Vagina (tissue), 2 donors: ENCODE data around the gene MED8. TPM values are rescaled to one million over a fixed set of nuclear protein-coding genes. Genes with fewer than 3 reads are reported as not detected.

Experiments
- DNase-seq, 2 donors: peaks; one replicate each; pipeline ENCODE4 v3.0.0-alpha.2; 2017; ENCODE audit errors: extremely low spot score in 2 of 2
- H3K27ac ChIP-seq: fragments of 200-600 bp; sonication (generic); one replicate; pipeline ENCODE4 v1.5.1; 2019
- H3K27me3 ChIP-seq: fragments of 200-600 bp; sonication (generic); one replicate; pipeline ENCODE4 v1.5.1; 2019
- H3K36me3 ChIP-seq, 2 donors: fragments of 200-600 bp; sonication (generic); one replicate each; pipeline ENCODE4 v1.5.1; 2017 to 2019
- H3K4me1 ChIP-seq: fragments of 200-600 bp; sonication (generic); one replicate; pipeline ENCODE4 v1.5.1; 2019
- H3K4me3 ChIP-seq, 2 donors: fragments of 200-600 bp; sonication (generic); 1 replicate in 1 of 2; 2 replicates in 1 of 2; pipeline ENCODE4 v1.5.1; 2016 to 2019
- H3K9me3 ChIP-seq: fragments of 200-600 bp; sonication (generic); one replicate; pipeline ENCODE4 v1.5.1; 2019
- CTCF ChIP-seq, 3 experiments: fragments of 450-650 bp in 2 of 3; fragments of 200-600 bp in 1 of 3; sonication (generic) in 1 of 3; IDR thresholded peaks; one replicate each; pipeline ENCODE4 v1.5.1; 2017 to 2019; ENCODE audit warnings: antibody characterized with exemption in 3 of 3, mild to moderate bottlenecking in 2 of 3, moderate library complexity in 2 of 3
- POLR2A ChIP-seq, 2 donors: fragments of 450-650 bp; IDR thresholded peaks; one replicate each; pipeline ENCODE4 v1.6.1; 2017; ENCODE audit warnings: antibody characterized with exemption in 2 of 2, mild to moderate bottlenecking in 2 of 2, moderate library complexity in 2 of 2
- POLR2AphosphoS5 ChIP-seq, 2 donors: sonication (generic); formaldehyde crosslinking; IDR thresholded peaks; one replicate each; pipeline ENCODE4 v1.9.0; 2017; ENCODE audit warnings: antibody characterized with exemption in 2 of 2, mild to moderate bottlenecking in 2 of 2, low read depth in 1 of 2; ENCODE audit not compliant: insufficient read depth in 1 of 2
- intact Hi-C: fragments of 100-400 bp; cut with DNase I; formaldehyde crosslinking; loops from one replicate; pipeline ENCODE4 v1.15.1; 2023
- total RNA-seq: library from RNA; depleted of rRNA; stranded (reverse); fragments of >200 nt; gene quantifications from one replicate; pipeline ENCODE4 v1.2.3, GENCODE V29; 2016

Gene MED8
- total RNA-seq, 1 donor from 2014 or later: 33.6 TPM

DNA sequence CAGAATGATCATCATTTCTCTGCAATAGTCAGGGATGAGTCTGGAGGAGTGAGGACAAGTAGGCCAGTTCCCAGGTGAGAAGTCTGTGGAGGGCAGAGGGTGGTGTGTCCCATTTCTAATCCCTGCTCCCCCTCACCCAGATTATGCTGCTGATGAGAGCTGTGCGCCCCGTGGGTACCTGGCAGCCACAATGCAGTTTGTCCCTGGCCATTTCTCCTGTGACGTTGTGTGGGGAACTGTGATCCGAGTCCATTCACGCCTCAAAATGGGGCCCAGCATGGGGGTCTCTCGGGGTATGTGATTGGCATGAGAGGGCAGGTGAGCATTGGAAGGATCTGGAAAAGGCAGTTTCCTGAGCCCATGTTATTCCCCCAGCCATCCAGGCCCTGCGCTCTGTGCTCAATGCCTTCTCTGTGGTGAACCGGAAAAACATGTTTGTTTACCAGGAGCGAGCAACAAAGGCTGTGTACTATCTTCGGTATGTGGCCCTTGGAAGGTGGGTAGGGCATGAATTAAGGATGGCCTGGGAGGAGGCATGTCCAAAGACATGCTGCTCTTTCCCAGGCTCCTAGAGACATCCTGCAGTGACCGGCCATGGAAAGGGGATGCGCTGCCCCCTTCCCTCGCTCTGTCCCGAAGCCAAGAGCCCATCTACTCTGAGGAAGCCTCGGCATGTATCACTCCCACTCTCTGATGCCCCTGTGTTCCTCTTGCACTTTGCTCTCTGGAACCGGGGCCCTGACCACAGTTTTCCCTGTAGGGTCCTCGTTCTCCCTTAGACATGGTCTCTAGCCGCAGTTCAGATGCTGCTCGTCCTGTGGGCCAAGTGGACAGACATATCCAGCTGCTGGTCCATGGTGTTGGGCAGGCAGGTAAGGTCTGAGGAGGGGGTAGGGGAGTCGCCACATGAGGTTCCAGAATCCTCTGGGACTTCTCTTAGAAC is 47.7 kb upstream of the MED8 start:
- H3K4me1 ChIP-seq: peaks cover 8% of the 10 kb centered on the region
- H3K27me3 ChIP-seq: no peaks in the 10 kb centered on the region
- DNase-seq: no peak
- no peak overlapping the region for H3K4me3 ChIP-seq
- H3K9me3 ChIP-seq: no peaks in the 10 kb centered on the region
- intact Hi-C loops: no loop called here
- no peak for TF ChIP-seq CTCF (IDR thresholded peaks at IDR 0.05)
- TF ChIP-seq POLR2AphosphoS5 (IDR thresholded peaks at IDR 0.05; ENCODE audit: insufficient read depth in 1 of 2, low read depth in 1 of 2): no peak
- no peak for TF ChIP-seq POLR2A (IDR thresholded peaks at IDR 0.05)
- H3K36me3 ChIP-seq: peaks cover 0 to 58% of the 10 kb centered on the region in 2 donors
- H3K27ac ChIP-seq: no peak overlapping the region

DNA sequence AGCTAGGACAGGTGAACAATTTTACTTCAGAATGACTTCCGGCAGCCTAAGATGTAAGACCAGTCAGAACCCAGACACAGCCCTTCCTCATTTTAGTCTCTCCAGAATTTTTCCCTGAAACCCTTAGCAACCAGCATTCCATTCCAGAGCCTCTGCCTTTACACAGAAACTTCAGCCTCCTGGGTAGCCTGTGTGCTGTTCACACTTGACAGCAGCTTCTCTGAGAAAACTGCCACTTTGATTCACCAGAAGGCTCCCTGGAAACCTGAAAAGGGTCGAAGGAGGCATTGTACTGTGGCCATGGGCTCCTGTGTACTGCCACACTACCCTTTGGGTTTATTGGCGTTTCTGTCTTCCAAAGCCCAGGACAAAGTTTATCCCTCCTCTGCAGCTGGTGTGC is 46.8 kb upstream of the MED8 start:
- H3K36me3 ChIP-seq: peaks cover 0 to 67% of the 10 kb centered on the region in 2 donors
- TF ChIP-seq POLR2A (IDR thresholded peaks at IDR 0.05) (no peak), POLR2AphosphoS5 (IDR thresholded peaks at IDR 0.05; ENCODE audit: insufficient read depth in 1 of 2, low read depth in 1 of 2) (no peak), CTCF (IDR thresholded peaks at IDR 0.05) (no peak)
- H3K27ac ChIP-seq: peak overlapping the region; percentile 53
- intact Hi-C loops: no loop called here
- H3K4me1 ChIP-seq: peaks cover 8% of the 10 kb centered on the region
- DNase-seq: no peak
- no peak overlapping the region for H3K4me3 ChIP-seq
- no peaks in the 10 kb centered on the region for H3K27me3 ChIP-seq
- H3K9me3 ChIP-seq: no peaks in the 10 kb centered on the region

- H3K9me3 ChIP-seq: no peaks in the 10 kb centered on the region
- peaks cover 0 to 67% of the 10 kb centered on the region in 2 donors for H3K36me3 ChIP-seq
- no peak for DNase-seq
- H3K4me1 ChIP-seq: peaks cover 8% of the 10 kb centered on the region
- TF ChIP-seq POLR2A (IDR thresholded peaks at IDR 0.05) (no peak), CTCF (IDR thresholded peaks at IDR 0.05) (no peak), POLR2AphosphoS5 (IDR thresholded peaks at IDR 0.05; ENCODE audit: insufficient read depth in 1 of 2, low read depth in 1 of 2) (no peak)
- intact Hi-C loops: no loop called here
- H3K4me3 ChIP-seq: no peak overlapping the region
- peak overlapping the region; percentile 53 for H3K27ac ChIP-seq
- no peaks in the 10 kb centered on the region for H3K27me3 ChIP-seq
Observed at GRCh38 chr1:43435146-43436145, 45.8 kb upstream of the MED8 start.

DNA sequence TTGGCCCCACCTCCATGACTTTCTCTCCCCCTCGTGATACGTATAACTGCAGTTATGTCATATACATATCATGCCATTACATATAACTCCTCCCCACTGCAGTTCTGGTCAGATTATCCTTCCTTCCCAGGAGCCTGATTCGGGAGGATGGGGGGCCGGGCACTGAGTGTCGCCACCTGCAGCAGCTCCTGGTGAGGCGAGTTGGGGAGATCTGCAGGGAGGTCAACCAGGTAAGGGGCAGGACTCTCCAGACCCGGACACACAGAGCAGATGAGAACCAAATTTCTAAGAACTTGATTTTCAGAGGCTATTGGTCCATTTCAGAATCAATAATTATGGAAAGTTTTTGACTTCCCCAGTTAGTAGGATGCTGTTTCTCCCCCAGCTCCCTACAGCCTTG is 44.7 kb upstream of the MED8 start:
- DNase-seq: no peak
- Histone ChIP-seq H3K27me3 (no peaks in the 10 kb centered on the region), H3K4me3 (no peak overlapping the region), H3K4me1 (peaks cover 8% of the 10 kb centered on the region), H3K9me3 (no peaks in the 10 kb centered on the region), H3K36me3 (peaks cover 0 to 70% of the 10 kb centered on the region in 2 donors), H3K27ac (no peak overlapping the region)
- intact Hi-C loops: no loop called here
- no peak for TF ChIP-seq POLR2A (IDR thresholded peaks at IDR 0.05)
- peak in 1 of 2 donors; percentile 12 for TF ChIP-seq POLR2AphosphoS5 (IDR thresholded peaks at IDR 0.05; ENCODE audit: insufficient read depth in 1 of 2, low read depth in 1 of 2)
- no peak for TF ChIP-seq CTCF (IDR thresholded peaks at IDR 0.05)
